IMR-90 (cell line): Measurements from ENCODE around the gene CDC37L1. TPM values are rescaled to one million over a fixed set of nuclear protein-coding genes. Genes with fewer than 3 reads are reported as not detected.
A peak's percentile ranks its signal among the peaks of the same experiment; 100 is the strongest.

Source experiments
- ATAC-seq: fragments of 200-7000 bp; cut with Tn5 transposase; 2 replicates; pipeline ENCODE4 v1.9.1; 2020; ENCODE audit warnings: low read depth, mild to moderate bottlenecking, moderate library complexity
- BruUV-seq: library from RNA; stranded (reverse); fragments of 400-500 nt; replicated peaks from 2 replicates; lab custom pipeline; 2021; lab: Mats Ljungman, UMichigan
- CTCF ChIA-PET: fragments of 300-600 bp; formaldehyde crosslinking; extraction: SDS; loops from one replicate; lab custom pipeline; 2021; ENCODE audit warnings: antibody characterized with exemption; lab: Yijun Ruan, JAX
- POLR2A ChIA-PET: fragments of 300-600 bp; sonication (Branson Sonifier 250); formaldehyde crosslinking; loops from one replicate; lab custom pipeline; 2022; ENCODE audit warnings: antibody characterized with exemption; ENCODE audit not compliant: unreplicated experiment; lab: Charles Lee
- DNase-seq: peaks from one replicate; pipeline ENCODE4 v3.0.0; 2013
- H2AFZ ChIP-seq: replicated peaks from 2 replicates; pipeline ENCODE3; 2013; ENCODE audit warnings: low read length, mild to moderate bottlenecking; ENCODE audit not compliant: poor library complexity
- H2AK5ac ChIP-seq: 2 replicates; pipeline ENCODE4 v1.6.1; 2013; ENCODE audit warnings: low read depth, low read length, inconsistent platforms
- H2AK9ac ChIP-seq: replicated peaks from 2 replicates; pipeline ENCODE3; 2013; ENCODE audit warnings: mild to moderate bottlenecking, low read depth, low read length, moderate library complexity; ENCODE audit not compliant: poor library complexity
- H2BK120ac ChIP-seq: 2 replicates; pipeline ENCODE4 v1.6.1; 2013; ENCODE audit warnings: low read depth, low read length, inconsistent platforms
- H2BK15ac ChIP-seq: 3 replicates; pipeline ENCODE4 v1.6.1; 2013; ENCODE audit warnings: low read depth, low read length, inconsistent platforms
- H2BK20ac ChIP-seq: 2 replicates; pipeline ENCODE4 v1.6.1; 2013; ENCODE audit warnings: low read depth, mild to moderate bottlenecking, inconsistent platforms, low read length, moderate library complexity
- H2BK5ac ChIP-seq: 2 replicates; pipeline ENCODE4 v1.6.1; 2013; ENCODE audit warnings: mild to moderate bottlenecking, low read depth, low read length, inconsistent platforms; ENCODE audit not compliant: poor library complexity, severe bottlenecking
- H3K14ac ChIP-seq: replicated peaks from 2 replicates; pipeline ENCODE4 v1.6.1; 2013; ENCODE audit warnings: low read depth, low read length, inconsistent platforms
- H3K18ac ChIP-seq: 2 replicates; pipeline ENCODE4 v1.6.1; 2013; ENCODE audit warnings: low read depth, low read length, control low read depth
- H3K23ac ChIP-seq: 2 replicates; pipeline ENCODE4 v1.6.1; 2013; ENCODE audit warnings: low read depth, low read length, inconsistent platforms
- H3K27ac ChIP-seq: 2 replicates; pipeline ENCODE4 v1.5.1; 2013; ENCODE audit warnings: mild to moderate bottlenecking, control low read depth, low read length; ENCODE audit not compliant: insufficient read depth
- H3K27me3 ChIP-seq: 2 replicates; pipeline ENCODE4 v1.6.1; 2013; ENCODE audit warnings: low read length; ENCODE audit not compliant: control insufficient read depth, insufficient read depth
- H3K36me3 ChIP-seq: 2 replicates; pipeline ENCODE4 v1.6.1; 2013; ENCODE audit warnings: low read length, mixed read lengths; ENCODE audit not compliant: control insufficient read depth, insufficient read depth
- H3K4ac ChIP-seq: 2 replicates; pipeline ENCODE4 v1.6.1; 2013; ENCODE audit warnings: low read depth, low read length, inconsistent platforms
- H3K4me1 ChIP-seq: 2 replicates; pipeline ENCODE4 v1.6.1; 2013; ENCODE audit warnings: low read length, mixed read lengths; ENCODE audit not compliant: control insufficient read depth, insufficient read depth
- H3K4me2 ChIP-seq: 2 replicates; pipeline ENCODE4 v1.6.1; 2013; ENCODE audit warnings: low read depth, mild to moderate bottlenecking, control low read depth, low read length, moderate library complexity
- H3K4me3 ChIP-seq: 2 replicates; pipeline ENCODE4 v1.5.1; 2013; ENCODE audit warnings: low read depth, mild to moderate bottlenecking, control low read depth, low read length, moderate library complexity; ENCODE audit not compliant: insufficient read depth
- H3K56ac ChIP-seq: 2 replicates; pipeline ENCODE4 v1.6.1; 2013; ENCODE audit warnings: low read length, inconsistent platforms; ENCODE audit not compliant: insufficient read depth; ENCODE audit errors: extremely low read depth
- H3K79me1 ChIP-seq, 2 experiments: 2 replicates each; pipeline ENCODE4 v1.6.1; 2013; ENCODE audit warnings: low read length in 2 of 2, inconsistent platforms in 1 of 2, low read depth in 1 of 2
- H3K9ac ChIP-seq: 2 replicates; pipeline ENCODE4 v1.6.1; 2013; ENCODE audit warnings: low read depth, low read length, control low read depth
- H3K9me1 ChIP-seq: 2 replicates; pipeline ENCODE4 v1.6.1; 2013; ENCODE audit warnings: low read length, inconsistent platforms; ENCODE audit not compliant: insufficient read depth
- H3K9me3 ChIP-seq: 2 replicates; pipeline ENCODE4 v1.6.1; 2013; ENCODE audit warnings: low read length; ENCODE audit not compliant: control insufficient read depth, insufficient read depth
- H4K20me1 ChIP-seq: 2 replicates; pipeline ENCODE4 v1.6.1; 2013; ENCODE audit warnings: low read length, inconsistent platforms; ENCODE audit not compliant: insufficient read depth
- H4K5ac ChIP-seq: 2 replicates; pipeline ENCODE4 v1.6.1; 2013; ENCODE audit warnings: mild to moderate bottlenecking, low read depth, low read length, control low read depth
- H4K8ac ChIP-seq, 2 experiments: 2 replicates each; pipeline ENCODE4 v1.6.1; 2013; ENCODE audit warnings: low read depth in 2 of 2, low read length in 2 of 2, control low read depth in 1 of 2, inconsistent platforms in 1 of 2
- H4K91ac ChIP-seq: 2 replicates; pipeline ENCODE4 v1.6.1; 2013; ENCODE audit warnings: low read depth, low read length, inconsistent platforms; ENCODE audit not compliant: insufficient read depth
- BHLHE40 ChIP-seq: fragments of 150-350 bp; IDR thresholded peaks from 2 replicates; pipeline ENCODE4 v1.6.1; 2016; ENCODE audit warnings: mild to moderate bottlenecking, low read depth, low read length
- CEBPB ChIP-seq: IDR thresholded peaks from 2 replicates; pipeline ENCODE4 v1.6.1; 2012; ENCODE audit warnings: low read depth, low read length, improper control_type of control experiment
- CHD1 ChIP-seq: IDR thresholded peaks from 2 replicates; pipeline ENCODE4 v1.6.1; 2012; ENCODE audit warnings: low read depth, low read length, improper control_type of control experiment
- CTCF ChIP-seq: conservative IDR thresholded peaks from 2 replicates; pipeline ENCODE4 v1.5.1; 2012; ENCODE audit warnings: mild to moderate bottlenecking, low read depth, low read length, improper control_type of control experiment
- ELK1 ChIP-seq: fragments of 150-350 bp; IDR thresholded peaks from 2 replicates; pipeline ENCODE4 v1.6.1; 2016; ENCODE audit warnings: low read depth, mild to moderate bottlenecking, low read length, moderate library complexity, borderline replicate concordance
- FOS ChIP-seq: fragments of 150-350 bp; IDR thresholded peaks from 2 replicates; pipeline ENCODE4 v1.6.1; 2016; ENCODE audit warnings: low read depth, low read length
- MAFK ChIP-seq: IDR thresholded peaks from 2 replicates; pipeline ENCODE4 v1.6.1; 2012; ENCODE audit warnings: low read depth, low read length, improper control_type of control experiment
- MAZ ChIP-seq: IDR thresholded peaks from 2 replicates; pipeline ENCODE4 v1.6.1; 2012; ENCODE audit warnings: low read depth, mild to moderate bottlenecking, low read length, improper control_type of control experiment, moderate library complexity, borderline replicate concordance
- MXI1 ChIP-seq: IDR thresholded peaks from 2 replicates; pipeline ENCODE4 v1.6.1; 2012; ENCODE audit warnings: low read depth, mild to moderate bottlenecking, low read length, moderate library complexity, borderline replicate concordance
- NFE2L2 ChIP-seq: fragments of 150-350 bp; IDR thresholded peaks from 2 replicates; pipeline ENCODE4 v1.6.1; 2016; ENCODE audit warnings: low read depth, mild to moderate bottlenecking, low read length
- POLR2A ChIP-seq: IDR thresholded peaks from 2 replicates; pipeline ENCODE4 v1.6.1; 2012; ENCODE audit warnings: mild to moderate bottlenecking, low read depth, low read length
- RAD21 ChIP-seq: IDR thresholded peaks from 2 replicates; pipeline ENCODE4 v1.6.1; 2012; ENCODE audit warnings: low read length, improper control_type of control experiment
- RCOR1 ChIP-seq: IDR thresholded peaks from 2 replicates; pipeline ENCODE4 v1.6.1; 2012; ENCODE audit warnings: mild to moderate bottlenecking, low read length, improper control_type of control experiment; ENCODE audit not compliant: insufficient replicate concordance
- RFX5 ChIP-seq: IDR thresholded peaks from 2 replicates; pipeline ENCODE4 v1.8.0; 2012; ENCODE audit warnings: low read depth, mild to moderate bottlenecking, low read length, moderate library complexity
- SMC3 ChIP-seq: fragments of 150-350 bp; IDR thresholded peaks from 2 replicates; pipeline ENCODE4 v1.6.1; 2016; ENCODE audit warnings: low read depth, mild to moderate bottlenecking, antibody characterized with exemption, low read length, moderate library complexity
- USF2 ChIP-seq: fragments of 150-350 bp; IDR thresholded peaks from 2 replicates; pipeline ENCODE4 v1.6.1; 2017; ENCODE audit warnings: mild to moderate bottlenecking, antibody characterized with exemption, low read length, low read depth
- WGBS, 2 experiments: methylation state at CpG; one replicate each; pipeline versions ENCODE4 v1.1.5 to v1.1.7; 2013; ENCODE audit warnings: missing lambda C conversion rate in 2 of 2; ENCODE audit not compliant: insufficient read length in 1 of 2; ENCODE audit errors: extremely low coverage in 2 of 2; 5-methylcytosine and 5-hydroxymethylcytosine counted together
- dilution Hi-C: fragments of 300-500 bp; cut with HindIII; formaldehyde crosslinking; loops from one replicate; pipeline ENCODE4 v1.14.3; 2018; ENCODE audit warnings: low sequenced_read_pairs; ENCODE audit not compliant: unreplicated experiment
- in situ Hi-C: fragments of 300-500 bp; cut with MboI; formaldehyde crosslinking; loops from 3 replicates; pipeline ENCODE4 v1.14.3; 2019; ENCODE audit warnings: low sequenced_read_pairs, inconsistent platforms, mixed read lengths
- intact Hi-C: fragments of 100-400 bp; cut with micrococcal nuclease; formaldehyde crosslinking; loops from 2 replicates; pipeline ENCODE4 v1.10.0; 2022
- polyA plus RNA-seq, 3 experiments: library from polyadenylated mRNA; depleted of rRNA; stranded (reverse); fragments of >200 nt; gene quantifications; 2 replicates each; pipeline ENCODE4 v1.2.3, GENCODE V29; 2012; ENCODE audit warnings: low replicate concordance in 1 of 3
- total RNA-seq: library from RNA; depleted of rRNA; stranded (reverse); fragments of >200 nt; gene quantifications from 2 replicates; pipeline ENCODE4 v1.2.3, GENCODE V29; 2012

The CDC37L1 gene
- total and polyA plus RNA-seq, 2 of the 4 experiments (the other 2 are of a cell fraction), result 6.6 to 7.3 TPM

GRCh38 chr9:4661165-4661564 is 18.2 kb upstream of the CDC37L1 start:
- in situ Hi-C loops, result no loop called here
- Histone ChIP-seq H3K27ac (no peak overlapping the region), H2AK5ac (no peak overlapping the region)

More at GRCh38 chr9:4661165-4661564, 18.2 kb upstream of the CDC37L1 start:
- dilution Hi-C loops, result no loop called here
- no peak overlapping the region for H3K14ac ChIP-seq
- no peaks in the 10 kb centered on the region for H4K20me1 ChIP-seq
- H3K56ac ChIP-seq, result no peak overlapping the region
- no peak overlapping the region for H3K9ac ChIP-seq
- no TSS peak for BruUV-seq
- no peak overlapping the region for H2BK20ac ChIP-seq
- DNase-seq (peak; percentile 55), ATAC-seq (no peak)
- no peaks in the 10 kb centered on the region for H3K36me3 ChIP-seq
- H4K5ac ChIP-seq, result no peak overlapping the region
- no peak overlapping the region for H3K4me3 ChIP-seq
- H2BK5ac ChIP-seq, result no peak overlapping the region
- H4K91ac ChIP-seq, result no peak overlapping the region
- intact Hi-C loops, result loop anchor here (10.0 kb wide), 1 partner anchor 346 kb away; no protein-coding TSS in a partner anchor
- H3K79me1 ChIP-seq, result peaks cover 9 to 14% of the 10 kb centered on the region in 2 experiments; a peak in 3 of 4 replicates
- ChIA-PET CTCF (interaction anchor here (0.5 kb wide), 1 partner anchor 14 kb away, joined by 5 read pairs; no protein-coding TSS in a partner anchor), POLR2A (no interaction called here)
- H2BK120ac ChIP-seq, result no peak overlapping the region
- no peak overlapping the region for H2BK15ac ChIP-seq
- WGBS, 2 experiments, result no CpG with 5 or more reads among the region's 1 CpG
- H3K9me1 ChIP-seq, result peaks cover 8% of the 10 kb centered on the region
- H3K27me3 ChIP-seq, result no peaks in the 10 kb centered on the region
- no peak overlapping the region for H3K23ac ChIP-seq
- peak overlapping the region; percentile 93; the same call in 1 of the 2 replicates for H3K4me2 ChIP-seq
- H3K18ac ChIP-seq, result no peak overlapping the region
- H4K8ac ChIP-seq, result no peak overlapping the region
- H2AFZ ChIP-seq, result no peak overlapping the region
- TF ChIP-seq CHD1 (no peak), RFX5 (no peak), USF2 (no peak), NFE2L2 (no peak), FOS (no peak), SMC3 (no peak), BHLHE40 (no peak), ELK1 (no peak), RCOR1 (no peak), RAD21 (no peak), MXI1 (no peak), MAFK (no peak), POLR2A (no peak), CEBPB (no peak), CTCF (no peak), MAZ (no peak)
- H3K9me3 ChIP-seq, result no peaks in the 10 kb centered on the region
- H2AK9ac ChIP-seq, result no peak overlapping the region
- no peak overlapping the region for H3K4ac ChIP-seq
- H3K4me1 ChIP-seq, result peaks cover 9% of the 10 kb centered on the region
